ENCODE results near the gene PHLDB2.

GRCh38 chr3:111854990-111855389 is 4.1 kb upstream of the PHLDB2 start:
- TF ChIP-seq CTCF (IDR thresholded peaks at IDR 0.05) (no peak), POLR2AphosphoS5 (IDR thresholded peaks at IDR 0.05) (peak in 1 of 3 donors; percentile 26)

Measured in stomach (tissue), 4 donors.